Daoy (cell line): ENCODE results near the gene PGAP6. TPM values are rescaled to one million over a fixed set of nuclear protein-coding genes. Genes with fewer than 3 reads are reported as not detected.
A peak's percentile ranks its signal among the peaks of the same experiment; 100 is the strongest.
"Not testable (repeated sequence)": the region's sequence is repeated elsewhere in the genome, so short reads cannot be mapped to it uniquely, and the experiment has no call there.

ENCODE experiments used
- DNase-seq: peaks from one replicate; pipeline ENCODE4 v3.0.0-alpha.2; 2015; ENCODE audit warnings: low read depth
- total RNA-seq: library from RNA; depleted of rRNA; stranded (reverse); fragments of >200 nt; shearing (Covaris generic); gene quantifications from 2 replicates; pipeline ENCODE4 v1.2.3, GENCODE V29; 2014

Gene PGAP6
- total RNA-seq, 1 experiment from 2014 or later = 22.1 TPM

GRCh38 chr16:351804-352520, 29.8 kb downstream of the PGAP6 start:
- DNase-seq = no peak

GRCh38 chr16:350203-350602, 31.6 kb downstream of the PGAP6 start:
- no peak for DNase-seq

- DNase-seq = no peak
Observed at GRCh38 chr16:349211-349610, 32.6 kb downstream of the PGAP6 start.

- not testable (repeated sequence) for DNase-seq
Observed at GRCh38 chr16:348495-348894, 33.3 kb downstream of the PGAP6 start.

- DNase-seq = no peak
Observed at GRCh38 chr16:347203-347602, 34.6 kb downstream of the PGAP6 start.

GRCh38 chr16:346587-346986, 35.2 kb downstream of the PGAP6 start:
- peak; percentile 53 for DNase-seq

- no peak for DNase-seq
Observed at GRCh38 chr16:345772-346171, 36.0 kb downstream of the PGAP6 start.

GRCh38 chr16:342455-343213, 39.1 kb downstream of the PGAP6 start:
- no peak for DNase-seq

- DNase-seq = not testable (repeated sequence)
Observed at GRCh38 chr16:341974-342336, 39.8 kb downstream of the PGAP6 start.

GRCh38 chr16:341095-341973, 40.4 kb downstream of the PGAP6 start:
- DNase-seq = not testable (repeated sequence)

- DNase-seq = no peak
Observed at GRCh38 chr16:340370-341091, 41.2 kb downstream of the PGAP6 start.

GRCh38 chr16:339680-340079, 42.1 kb downstream of the PGAP6 start:
- DNase-seq = no peak

GRCh38 chr16:337975-338575, 43.7 kb downstream of the PGAP6 start:
- no peak for DNase-seq

- DNase-seq = no peak
Observed at GRCh38 chr16:337437-337836, 44.3 kb downstream of the PGAP6 start.

- no peak for DNase-seq
Observed at GRCh38 chr16:336269-336668, 45.5 kb downstream of the PGAP6 start.

- DNase-seq = not testable (repeated sequence)
Observed at GRCh38 chr16:334861-335632, 46.7 kb downstream of the PGAP6 start.

GRCh38 chr16:334164-334832, 47.5 kb downstream of the PGAP6 start:
- DNase-seq = not testable (repeated sequence)

GRCh38 chr16:333406-334094, 48.2 kb downstream of the PGAP6 start:
- no peak for DNase-seq

- DNase-seq = not testable (repeated sequence)
Observed at GRCh38 chr16:331181-331814, 50.5 kb downstream of the PGAP6 start.
